K562 (cell line): Measurements from ENCODE around the gene ABR. TPM values are rescaled to one million over a fixed set of nuclear protein-coding genes. Genes with fewer than 3 reads are reported as not detected.

Experiments used
- BCOR ChIP-seq: fragments of 450-650 bp; IDR thresholded peaks from 2 replicates; pipeline ENCODE4 v1.6.1; 2016
- CHD2 ChIP-seq: IDR thresholded peaks from 2 replicates; pipeline ENCODE4 v1.6.1; 2011; ENCODE audit warnings: low read depth, low read length
- CTBP1 ChIP-seq: fragments of 450-650 bp; IDR thresholded peaks from 2 replicates; pipeline ENCODE4 v1.6.1; 2016; ENCODE audit warnings: borderline replicate concordance
- HDAC6 ChIP-seq: IDR thresholded peaks from 2 replicates; pipeline ENCODE4 v1.6.1; 2012; ENCODE audit warnings: low read depth, mild to moderate bottlenecking, control low read depth, inconsistent platforms, low read length, moderate library complexity
- L3MBTL2 ChIP-seq: fragments of 450-650 bp; IDR thresholded peaks from 2 replicates; pipeline ENCODE4 v1.6.1; 2016; ENCODE audit warnings: mild to moderate bottlenecking, moderate library complexity
- MYC ChIP-seq, 2 experiments: fragments of 250-450 bp in 1 of 2; sonication (Bioruptor Pico) in 1 of 2; IDR thresholded peaks; 2 replicates each; pipeline versions ENCODE4 v1.5.1 to v1.6.1; 2012 to 2021; ENCODE audit warnings: low read depth in 2 of 2, borderline replicate concordance in 1 of 2, improper control_type of control experiment in 1 of 2, low read length in 1 of 2, mild to moderate bottlenecking in 1 of 2, moderate library complexity in 1 of 2
- POLR2G ChIP-seq: fragments of 200-400 bp; formaldehyde crosslinking; IDR thresholded peaks from 2 replicates; pipeline ENCODE4 v1.6.1; 2017; ENCODE audit warnings: low read depth, mild to moderate bottlenecking, antibody characterized with exemption, low read length, moderate library complexity
- RBFOX2 ChIP-seq: fragments of 200-400 bp; formaldehyde crosslinking; IDR thresholded peaks from 2 replicates; pipeline ENCODE4 v1.6.1; 2017; ENCODE audit warnings: low read depth, mild to moderate bottlenecking, low read length, moderate library complexity
- RCOR1 ChIP-seq, 2 experiments: IDR thresholded peaks; 2 replicates each; pipeline ENCODE4 v1.6.1; 2012; ENCODE audit warnings: low read depth in 2 of 2, low read length in 2 of 2, borderline replicate concordance in 1 of 2, improper control_type of control experiment in 1 of 2
- RFX1 ChIP-seq: fragments of 450-650 bp; IDR thresholded peaks from 2 replicates; pipeline ENCODE4 v1.6.1; 2016; ENCODE audit warnings: mild to moderate bottlenecking, moderate library complexity
- RNF2 ChIP-seq: sonication (generic); IDR thresholded peaks from 2 replicates; pipeline ENCODE4 v1.6.1; 2016
- polyA plus RNA-seq, 8 experiments: library from polyadenylated mRNA; depleted of rRNA in 4 of 8; stranded (reverse) in 5 of 8; unstranded in 3 of 8; fragments of >200 nt; fragmentation: Nextera tagmentation in 2 of 8; fragmentation: Illumina TruSeq in 1 of 8; extraction: Ambion mirVana in 2 of 8; extraction: Trizol in 1 of 8; gene quantifications; 2 replicates each; pipeline versions ENCODE4 v1.2.1 to v1.2.3, GENCODE V29; 2011 to 2014; ENCODE audit warnings: inconsistent platforms in 1 of 8, missing spikeins in 1 of 8
- total RNA-seq, 7 experiments: library from RNA; depleted of rRNA in 6 of 7; stranded (reverse); fragments of >200 nt in 6 of 7; fragmentation: Illumina TruSeq in 2 of 7; extraction: Trizol in 2 of 7; gene quantifications; 2 replicates each; pipeline versions ENCODE4 v1.2.1 to v1.2.3, GENCODE V29; 2011 to 2021; ENCODE audit warnings: low replicate concordance in 1 of 7
- TF ChIP-seq, protein P1 (sequence below): fragments of 200-800 bp; sonication (Bioruptor generic); IDR thresholded peaks from 2 replicates; pipeline ENCODE4 v1.6.1; 2016; ENCODE audit warnings: missing genetic modification characterization, missing compliant biosample characterization
- TF ChIP-seq, protein P2 (sequence below): fragments of 450-650 bp; IDR thresholded peaks from 2 replicates; pipeline ENCODE4 v1.6.1; 2016; ENCODE audit warnings: missing biosample characterization, missing genetic modification characterization

Gene ABR
- total and polyA plus RNA-seq, 9 of the 15 experiments (the other 6 are each of a cell fraction or from before 2014, with no cell fraction given), result 0.07 to 1.6 (median 0.37) TPM; not detected in 1

DNA sequence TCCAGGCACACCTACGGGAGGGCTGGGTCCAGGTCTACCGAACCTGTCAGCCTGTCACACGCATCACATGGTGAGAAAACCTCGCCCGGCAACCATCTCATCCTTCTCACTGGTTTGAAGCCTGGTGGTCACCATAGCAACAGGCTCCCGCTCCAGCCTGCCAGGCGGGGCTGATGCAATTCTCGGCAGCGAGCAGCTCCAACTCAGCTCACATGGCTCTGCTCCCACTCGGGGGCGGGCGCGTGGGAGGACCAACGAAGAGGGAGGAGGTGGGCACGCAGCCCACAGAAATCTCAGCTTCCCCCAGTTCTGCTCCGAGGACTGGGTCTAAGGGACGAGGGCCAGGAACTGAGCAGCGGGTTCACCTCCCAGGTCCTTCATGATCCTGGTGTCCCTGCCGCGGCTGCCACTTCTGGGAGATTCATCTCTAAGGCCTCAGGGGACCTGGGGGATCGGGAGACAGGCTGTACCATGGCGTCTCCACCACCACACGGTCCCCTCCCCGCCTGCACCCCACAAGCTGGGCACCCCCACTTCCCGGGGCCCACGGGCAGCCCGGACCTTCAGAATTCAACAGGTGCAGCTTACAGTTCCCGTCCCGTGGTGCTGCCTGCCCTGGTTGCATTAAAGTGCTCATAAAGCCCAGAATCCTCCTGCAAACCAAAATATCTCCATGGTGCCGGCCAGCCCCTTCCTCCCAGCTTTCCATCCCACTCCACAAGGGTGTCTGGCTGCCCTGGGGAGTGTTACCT, 25.8 kb downstream of the ABR start (continued):
- TF ChIP-seq, protein P1, sequence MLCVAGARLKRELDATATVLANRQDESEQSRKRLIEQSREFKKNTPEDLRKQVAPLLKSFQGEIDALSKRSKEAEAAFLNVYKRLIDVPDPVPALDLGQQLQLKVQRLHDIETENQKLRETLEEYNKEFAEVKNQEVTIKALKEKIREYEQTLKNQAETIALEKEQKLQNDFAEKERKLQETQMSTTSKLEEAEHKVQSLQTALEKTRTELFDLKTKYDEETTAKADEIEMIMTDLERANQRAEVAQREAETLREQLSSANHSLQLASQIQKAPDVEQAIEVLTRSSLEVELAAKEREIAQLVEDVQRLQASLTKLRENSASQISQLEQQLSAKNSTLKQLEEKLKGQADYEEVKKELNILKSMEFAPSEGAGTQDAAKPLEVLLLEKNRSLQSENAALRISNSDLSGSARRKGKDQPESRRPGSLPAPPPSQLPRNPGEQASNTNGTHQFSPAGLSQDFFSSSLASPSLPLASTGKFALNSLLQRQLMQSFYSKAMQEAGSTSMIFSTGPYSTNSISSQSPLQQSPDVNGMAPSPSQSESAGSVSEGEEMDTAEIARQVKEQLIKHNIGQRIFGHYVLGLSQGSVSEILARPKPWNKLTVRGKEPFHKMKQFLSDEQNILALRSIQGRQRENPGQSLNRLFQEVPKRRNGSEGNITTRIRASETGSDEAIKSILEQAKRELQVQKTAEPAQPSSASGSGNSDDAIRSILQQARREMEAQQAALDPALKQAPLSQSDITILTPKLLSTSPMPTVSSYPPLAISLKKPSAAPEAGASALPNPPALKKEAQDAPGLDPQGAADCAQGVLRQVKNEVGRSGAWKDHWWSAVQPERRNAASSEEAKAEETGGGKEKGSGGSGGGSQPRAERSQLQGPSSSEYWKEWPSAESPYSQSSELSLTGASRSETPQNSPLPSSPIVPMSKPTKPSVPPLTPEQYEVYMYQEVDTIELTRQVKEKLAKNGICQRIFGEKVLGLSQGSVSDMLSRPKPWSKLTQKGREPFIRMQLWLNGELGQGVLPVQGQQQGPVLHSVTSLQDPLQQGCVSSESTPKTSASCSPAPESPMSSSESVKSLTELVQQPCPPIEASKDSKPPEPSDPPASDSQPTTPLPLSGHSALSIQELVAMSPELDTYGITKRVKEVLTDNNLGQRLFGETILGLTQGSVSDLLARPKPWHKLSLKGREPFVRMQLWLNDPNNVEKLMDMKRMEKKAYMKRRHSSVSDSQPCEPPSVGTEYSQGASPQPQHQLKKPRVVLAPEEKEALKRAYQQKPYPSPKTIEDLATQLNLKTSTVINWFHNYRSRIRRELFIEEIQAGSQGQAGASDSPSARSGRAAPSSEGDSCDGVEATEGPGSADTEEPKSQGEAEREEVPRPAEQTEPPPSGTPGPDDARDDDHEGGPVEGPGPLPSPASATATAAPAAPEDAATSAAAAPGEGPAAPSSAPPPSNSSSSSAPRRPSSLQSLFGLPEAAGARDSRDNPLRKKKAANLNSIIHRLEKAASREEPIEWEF (CRISPR knock-in tag), result no peak
- TF ChIP-seq RCOR1 (IDR thresholded peaks at IDR 0.05; ENCODE audit: borderline replicate concordance in 1 of 2, low read depth in 2 of 2, low read length in 2 of 2), result peak in 1 of 2 experiments; percentile 48; a peak in 1 of 4 replicates
- TF ChIP-seq CTBP1, result peak; percentile 53
- TF ChIP-seq RFX1, result peak; percentile 90
- peak; percentile 62 for TF ChIP-seq RBFOX2
- TF ChIP-seq MYC (IDR thresholded peaks at IDR 0.05; ENCODE audit: low read depth, low read length), result 0 out of 2 replicates have a peak, but pooled peaks have one; percentile 24
- no peak for TF ChIP-seq MYC (CRISPR knock-in tag; IDR thresholded peaks at IDR 0.05; ENCODE audit: borderline replicate concordance, low read depth)
- no peak for TF ChIP-seq RNF2
- no peak for TF ChIP-seq BCOR
- no peak for TF ChIP-seq CHD2
- TF ChIP-seq, protein P2, sequence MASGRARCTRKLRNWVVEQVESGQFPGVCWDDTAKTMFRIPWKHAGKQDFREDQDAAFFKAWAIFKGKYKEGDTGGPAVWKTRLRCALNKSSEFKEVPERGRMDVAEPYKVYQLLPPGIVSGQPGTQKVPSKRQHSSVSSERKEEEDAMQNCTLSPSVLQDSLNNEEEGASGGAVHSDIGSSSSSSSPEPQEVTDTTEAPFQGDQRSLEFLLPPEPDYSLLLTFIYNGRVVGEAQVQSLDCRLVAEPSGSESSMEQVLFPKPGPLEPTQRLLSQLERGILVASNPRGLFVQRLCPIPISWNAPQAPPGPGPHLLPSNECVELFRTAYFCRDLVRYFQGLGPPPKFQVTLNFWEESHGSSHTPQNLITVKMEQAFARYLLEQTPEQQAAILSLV (tag), result no peak
- peak; percentile 57; the same call in 1 of the 2 replicates for TF ChIP-seq POLR2G
- no peak for TF ChIP-seq HDAC6
- TF ChIP-seq L3MBTL2, result 0 out of 2 replicates have a peak, but pooled peaks have one; percentile 22
